B cell (primary cell): Measurements from ENCODE around the gene IGF1R.

Source experiments
- CTCF ChIP-seq: fragments of 200-600 bp; IDR thresholded peaks from one replicate; pipeline ENCODE4 v1.8.0; 2022; ENCODE audit warnings: antibody characterized with exemption, mild to moderate bottlenecking
- EZH2 ChIP-seq: IDR thresholded peaks from 2 replicates; pipeline ENCODE4 v1.6.1; 2012; ENCODE audit warnings: borderline replicate concordance, low read depth, mild to moderate bottlenecking, moderate library complexity, low read length; ENCODE audit not compliant: insufficient read depth, poor library complexity, severe bottlenecking

DNA sequence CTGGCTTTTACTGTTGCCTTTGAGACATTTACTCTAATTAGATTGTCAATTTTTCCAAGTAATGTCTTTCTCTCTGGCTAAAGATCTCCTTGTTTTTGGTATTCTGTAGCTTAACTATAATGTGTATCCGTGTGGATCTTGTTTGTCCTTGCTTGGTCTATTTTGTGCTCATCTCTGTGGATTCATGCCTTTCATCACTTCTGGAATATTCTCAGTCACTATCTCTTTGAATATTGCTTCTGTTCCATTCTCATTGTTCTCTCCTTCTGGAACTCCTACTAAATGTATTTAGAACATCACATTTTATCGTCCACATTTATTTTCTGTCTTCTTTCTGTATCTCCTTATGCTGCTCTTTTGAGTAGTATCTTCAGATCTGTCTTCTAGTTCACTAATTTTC is 346.6 kb downstream of the IGF1R start:
- TF ChIP-seq CTCF (no peak), EZH2 (no peak)
